H1 (cell line): ENCODE data around the gene CORO2B. TPM values are rescaled to one million over a fixed set of nuclear protein-coding genes. Genes with fewer than 3 reads are reported as not detected.

Source experiments
- CTCF ChIA-PET: fragments of 300-600 bp; sonication (Branson Sonifier 250); formaldehyde crosslinking; loops from one replicate; lab custom pipeline; 2021; ENCODE audit not compliant: partially characterized antibody; lab: Charles Lee
- POLR2A ChIA-PET: fragments of 300-600 bp; sonication (Branson Sonifier 250); formaldehyde crosslinking; loops from one replicate; lab custom pipeline; 2021; ENCODE audit warnings: inconsistent platforms; ENCODE audit not compliant: partially characterized antibody; lab: Charles Lee
- DNase-seq, 2 experiments: peaks; one replicate each; pipeline versions ENCODE4 v3.0.0 to v3.0.0-alpha.2; 2010 to 2022; ENCODE audit warnings: low spot score in 2 of 2, low read depth in 1 of 2, mixed read lengths in 1 of 2
- FAIRE-seq: peaks from 2 replicates; lab custom pipeline; 2011; peaks lifted over from hg19 to GRCh38; lab: Jason Lieb, UNC
- H2AFZ ChIP-seq: 2 replicates; pipeline ENCODE4 v1.8.1; 2012; ENCODE audit warnings: low read length, inconsistent platforms
- H2AK5ac ChIP-seq: 2 replicates; pipeline ENCODE4 v1.6.1; 2013; ENCODE audit warnings: low read depth, low read length
- H2BK120ac ChIP-seq: replicated peaks from 2 replicates; pipeline ENCODE3; 2013; ENCODE audit warnings: low read depth, low read length, inconsistent platforms
- H2BK12ac ChIP-seq: 2 replicates; pipeline ENCODE4 v1.6.1; 2013; ENCODE audit warnings: low read depth, low read length
- H2BK15ac ChIP-seq: 2 replicates; pipeline ENCODE4 v1.6.1; 2013; ENCODE audit warnings: low read length
- H2BK20ac ChIP-seq: 2 replicates; pipeline ENCODE4 v1.6.1; 2013; ENCODE audit warnings: low read length
- H2BK5ac ChIP-seq: 2 replicates; pipeline ENCODE4 v1.6.1; 2013; ENCODE audit warnings: low read depth, low read length
- H3K14ac ChIP-seq: 2 replicates; pipeline ENCODE4 v1.6.1; 2013; ENCODE audit warnings: inconsistent platforms; ENCODE audit not compliant: insufficient read length
- H3K18ac ChIP-seq: 2 replicates; pipeline ENCODE4 v1.6.1; 2013; ENCODE audit warnings: low read length; ENCODE audit errors: extremely low read depth
- H3K23ac ChIP-seq: 2 replicates; pipeline ENCODE4 v1.6.1; 2013; ENCODE audit warnings: inconsistent platforms; ENCODE audit not compliant: insufficient read length
- H3K23me2 ChIP-seq: 2 replicates; pipeline ENCODE4 v1.6.1; 2013; ENCODE audit warnings: low read depth, low read length
- H3K27ac ChIP-seq: 2 replicates; pipeline ENCODE4 v1.6.1; 2011; ENCODE audit warnings: low read depth, low read length, inconsistent platforms
- H3K27me3 ChIP-seq, 4 experiments: replicated peaks in 1 of 4; 1 replicate in 1 of 4; 2 replicates in 3 of 4; pipeline versions ENCODE4 v1.6.1 to v1.8.1; 2011 to 2013; ENCODE audit warnings: low read length in 3 of 4, mild to moderate bottlenecking in 3 of 4, inconsistent platforms in 2 of 4, mixed read lengths in 2 of 4, moderate library complexity in 1 of 4; ENCODE audit not compliant: control insufficient read depth in 3 of 4, insufficient read depth in 3 of 4; ENCODE audit errors: extremely low read depth in 1 of 4
- H3K36me3 ChIP-seq, 4 experiments: 2 replicates each; pipeline versions ENCODE4 v1.6.1 to v1.8.1; 2011 to 2013; ENCODE audit warnings: mild to moderate bottlenecking in 4 of 4, low read length in 3 of 4, moderate library complexity in 2 of 4, control low read depth in 1 of 4, inconsistent platforms in 1 of 4; ENCODE audit not compliant: insufficient read depth in 4 of 4, control insufficient read depth in 2 of 4
- H3K4ac ChIP-seq: replicated peaks from 2 replicates; pipeline ENCODE3; 2013; ENCODE audit warnings: low read length, low read depth, mixed read lengths, inconsistent platforms; ENCODE audit not compliant: insufficient read length
- H3K4me1 ChIP-seq, 4 experiments: replicated peaks in 1 of 4; 1 replicate in 1 of 4; 2 replicates in 3 of 4; pipeline versions ENCODE4 v1.6.1 to v1.8.1; 2011 to 2013; ENCODE audit warnings: low read length in 3 of 4, inconsistent platforms in 2 of 4, mixed read lengths in 1 of 4; ENCODE audit not compliant: insufficient read depth in 4 of 4, control insufficient read depth in 3 of 4
- H3K4me2 ChIP-seq, 2 experiments: 2 replicates each; pipeline versions ENCODE4 v1.6.1 to v1.8.1; 2011 to 2013; ENCODE audit warnings: low read depth in 2 of 2, low read length in 2 of 2, control low read depth in 1 of 2, inconsistent platforms in 1 of 2, mild to moderate bottlenecking in 1 of 2; ENCODE audit not compliant: insufficient read depth in 1 of 2
- H3K4me3 ChIP-seq, 4 experiments: fragments of 200-600, 300-600 bp in 1 of 4; sonication (generic), shearing (Covaris generic), sonication (Bioruptor Twin) in 1 of 4; 2 replicates each; pipeline versions ENCODE4 v1.5.1 to v1.8.1; 2011 to 2016; ENCODE audit warnings: low read length in 4 of 4, low read depth in 3 of 4, control low read depth in 2 of 4, inconsistent platforms in 2 of 4, mild to moderate bottlenecking in 2 of 4, mixed read lengths in 1 of 4, moderate library complexity in 1 of 4; ENCODE audit not compliant: insufficient read depth in 2 of 4; ENCODE audit errors: extremely low read depth in 1 of 4
- H3K56ac ChIP-seq: replicated peaks from 2 replicates; pipeline ENCODE3; 2013; ENCODE audit warnings: low read depth, mild to moderate bottlenecking, mixed read lengths, low read length, inconsistent platforms; ENCODE audit not compliant: insufficient read length
- H3K79me1 ChIP-seq: 2 replicates; pipeline ENCODE4 v1.6.1; 2013; ENCODE audit warnings: low read depth, low read length, control low read depth
- H3K79me2 ChIP-seq, 2 experiments: 2 replicates each; pipeline versions ENCODE4 v1.6.1 to v1.8.1; 2012 to 2013; ENCODE audit warnings: low read length in 2 of 2, mild to moderate bottlenecking in 2 of 2, inconsistent platforms in 1 of 2; ENCODE audit not compliant: insufficient read depth in 2 of 2, control insufficient read depth in 1 of 2
- H3K9ac ChIP-seq, 4 experiments: replicated peaks in 1 of 4; 1 replicate in 1 of 4; 2 replicates in 3 of 4; pipeline versions ENCODE4 v1.6.1 to v1.8.1; 2011 to 2013; ENCODE audit warnings: low read depth in 3 of 4, low read length in 3 of 4, control low read depth in 2 of 4, mild to moderate bottlenecking in 2 of 4, moderate library complexity in 2 of 4, inconsistent platforms in 1 of 4; ENCODE audit errors: extremely low read depth in 1 of 4
- H3K9me3 ChIP-seq, 2 experiments: 2 replicates each; pipeline versions ENCODE4 v1.6.1 to v1.8.1; 2012 to 2013; ENCODE audit warnings: mild to moderate bottlenecking in 2 of 2, moderate library complexity in 2 of 2, control low read depth in 1 of 2, inconsistent platforms in 1 of 2, low read depth in 1 of 2, low read length in 1 of 2, mixed read lengths in 1 of 2; ENCODE audit not compliant: insufficient read depth in 2 of 2
- H4K20me1 ChIP-seq, 2 experiments: replicated peaks in 1 of 2; 2 replicates each; pipeline versions ENCODE3 to v1.8.1; 2011 to 2013; ENCODE audit warnings: inconsistent platforms in 2 of 2, low read length in 2 of 2, mild to moderate bottlenecking in 1 of 2; ENCODE audit not compliant: insufficient read depth in 2 of 2, control insufficient read depth in 1 of 2
- H4K5ac ChIP-seq: 2 replicates; pipeline ENCODE4 v1.6.1; 2013; ENCODE audit warnings: low read length, low read depth, mixed read lengths, inconsistent platforms; ENCODE audit not compliant: insufficient read length
- H4K8ac ChIP-seq: 2 replicates; pipeline ENCODE4 v1.8.0; 2013; ENCODE audit warnings: mild to moderate bottlenecking, moderate library complexity, low read length, inconsistent platforms; ENCODE audit not compliant: insufficient read depth; ENCODE audit errors: extremely low read depth
- H4K91ac ChIP-seq: replicated peaks from 2 replicates; pipeline ENCODE3; 2013; ENCODE audit warnings: low read length, mixed read lengths, inconsistent platforms; ENCODE audit not compliant: insufficient read length
- BRCA1 ChIP-seq: IDR thresholded peaks from 2 replicates; pipeline ENCODE4 v1.6.1; 2012; ENCODE audit warnings: low read depth, low read length, improper control_type of control experiment
- CHD2 ChIP-seq: IDR thresholded peaks from 2 replicates; pipeline ENCODE4 v1.6.1; 2012; ENCODE audit warnings: low read length, improper control_type of control experiment
- E2F6 ChIP-seq: IDR thresholded peaks from 2 replicates; pipeline ENCODE4 v1.6.1; 2012; ENCODE audit warnings: inconsistent platforms
- RAD21 ChIP-seq, 2 experiments: IDR thresholded peaks in 1 of 2; conservative IDR thresholded peaks in 1 of 2; 2 replicates each; pipeline ENCODE4 v1.6.1; 2011; ENCODE audit warnings: low read depth in 2 of 2, low read length in 2 of 2, improper control_type of control experiment in 1 of 2, inconsistent platforms in 1 of 2, mild to moderate bottlenecking in 1 of 2, moderate library complexity in 1 of 2
- RBBP5 ChIP-seq: IDR thresholded peaks from 2 replicates; pipeline ENCODE4 v1.7.1; 2012; ENCODE audit warnings: low read depth, mild to moderate bottlenecking, inconsistent platforms, low read length, moderate library complexity, borderline replicate concordance
- SIN3A ChIP-seq, 2 experiments: IDR thresholded peaks in 1 of 2; conservative IDR thresholded peaks in 1 of 2; 2 replicates each; pipeline ENCODE4 v1.6.1; 2011 to 2012; ENCODE audit warnings: low read length in 2 of 2, improper control_type of control experiment in 1 of 2, low read depth in 1 of 2, mild to moderate bottlenecking in 1 of 2
- SIRT6 ChIP-seq: IDR thresholded peaks from one replicate; pipeline ENCODE4 v1.7.1; 2012; ENCODE audit warnings: low read length, inconsistent platforms
- SIX5 ChIP-seq: IDR thresholded peaks from 2 replicates; pipeline ENCODE4 v1.6.1; 2011; ENCODE audit warnings: mild to moderate bottlenecking, low read depth, low read length
- SP2 ChIP-seq: IDR thresholded peaks from 2 replicates; pipeline ENCODE4 v1.6.1; 2012; ENCODE audit warnings: mild to moderate bottlenecking, low read length, inconsistent platforms
- SP4 ChIP-seq: IDR thresholded peaks from 2 replicates; pipeline ENCODE4 v1.6.1; 2012; ENCODE audit warnings: low read length, inconsistent platforms
- SRF ChIP-seq: IDR thresholded peaks from 2 replicates; pipeline ENCODE4 v1.6.1; 2011; ENCODE audit warnings: mild to moderate bottlenecking, low read depth, low read length, moderate library complexity
- SUZ12 ChIP-seq: fragments of 200-600 bp; sonication (generic); IDR thresholded peaks from 2 replicates; pipeline ENCODE4 v1.6.1; 2012; ENCODE audit warnings: mild to moderate bottlenecking, inconsistent platforms, low read length, moderate library complexity, mixed read lengths
- ZNF274 ChIP-seq: IDR thresholded peaks from 2 replicates; pipeline ENCODE4 v1.7.0; 2012; ENCODE audit warnings: low read length, borderline replicate concordance; ENCODE audit errors: extremely low read depth
- WGBS, 2 experiments: shearing (Covaris generic) in 1 of 2; methylation state at CpG; one replicate each; pipeline versions ENCODE4 v1.1.6 to v1.1.7; 2013 to 2015; ENCODE audit warnings: low lambda C conversion rate in 2 of 2, mixed read lengths in 2 of 2, inconsistent platforms in 1 of 2, low coverage in 1 of 2, missing lambda C conversion rate in 1 of 2; ENCODE audit not compliant: insufficient replicate concordance in 2 of 2, insufficient coverage in 1 of 2, insufficient read length in 1 of 2; ENCODE audit errors: extremely low coverage in 1 of 2, missing lambda C conversion rate in 1 of 2; 5-methylcytosine and 5-hydroxymethylcytosine counted together
- polyA plus RNA-seq, 7 experiments: library from polyadenylated mRNA; depleted of rRNA in 3 of 7; stranded (reverse) in 5 of 7; unstranded in 2 of 7; fragments of >200 nt in 5 of 7; fragments of 200-250 nt in 2 of 7; gene quantifications; 1 replicate in 5 of 7; 2 replicates in 1 of 7; 4 replicates in 1 of 7; pipeline versions ENCODE4 v1.2.1 to v1.2.3, GENCODE V29; 2011 to 2013; ENCODE audit warnings: missing spikeins in 2 of 7, mixed read lengths in 2 of 7
- total RNA-seq: library from RNA; stranded (reverse); fragmentation: NEBNext Ultra II Directional; extraction: Animal tissue kit (Norgen Biotek cat#: 25700); gene quantifications from 2 replicates; pipeline ENCODE4 v1.2.1, GENCODE V29; 2021

Gene CORO2B
- total and polyA plus RNA-seq, 2 of the 8 experiments (the other 6 are each of a cell fraction or from before 2014, with no cell fraction given) = 3.4 to 6.7 TPM

- no peak overlapping the region for H3K18ac ChIP-seq
- H2BK5ac ChIP-seq = no peak overlapping the region
- no peak overlapping the region for H2AK5ac ChIP-seq
- no peak overlapping the region for H2BK120ac ChIP-seq
- H3K14ac ChIP-seq = no peak overlapping the region
- no peaks in the 10 kb centered on the region for H4K20me1 ChIP-seq
- H3K4ac ChIP-seq = no peak overlapping the region
- no peaks in the 10 kb centered on the region; a peak in 1 of 7 replicates for H3K27me3 ChIP-seq
- no peaks in the 10 kb centered on the region for H3K79me2 ChIP-seq
- no peaks in the 10 kb centered on the region for H3K79me1 ChIP-seq
- no peak for DNase-seq
- no peak overlapping the region for H3K4me2 ChIP-seq
- no peak overlapping the region for H3K27ac ChIP-seq
- H3K4me1 ChIP-seq = peaks cover 0 to 7% (median 4%) of the 10 kb centered on the region in 4 experiments; a peak in 5 of 7 replicates
- POLR2A ChIA-PET = no interaction called here
- no peaks in the 10 kb centered on the region for H3K36me3 ChIP-seq
- 56% methylated on average over 4 of the region's 8 CpGs; no CpG with 5 or more reads in 1 of the 2 experiments for WGBS, 2 experiments
- H4K5ac ChIP-seq = no peak overlapping the region
- no peak for FAIRE-seq
- H3K56ac ChIP-seq = no peak overlapping the region
- no peak overlapping the region for H3K9ac ChIP-seq
- CTCF ChIA-PET = interaction anchor here (0.6 to 4.2 kb wide), 11 partner anchors 9 to 195 kb away, joined by 3 to 38 read pairs (median 3); no protein-coding TSS in a partner anchor
- no peaks in the 10 kb centered on the region; the same call in 1 of the 2 replicates for H3K23me2 ChIP-seq
- H3K9me3 ChIP-seq = no peaks in the 10 kb centered on the region
- no peak overlapping the region for H4K91ac ChIP-seq
- H2BK20ac ChIP-seq = no peak overlapping the region
- peak overlapping the region; percentile 98; the same call in 1 of the 2 replicates for H2BK15ac ChIP-seq
- no peak overlapping the region for H3K23ac ChIP-seq
- H2AFZ ChIP-seq = no peak overlapping the region
- H4K8ac ChIP-seq = 0 out of 2 replicates have a peak overlapping the region, but pooled peaks have one; percentile 15
- H3K4me3 ChIP-seq = no peak overlapping the region
- H2BK12ac ChIP-seq = no peak overlapping the region
- no peak for TF ChIP-seq SP2
- no peak for TF ChIP-seq RAD21 (IDR thresholded peaks at IDR 0.05 in 1 of 2, conservative IDR thresholded peaks at IDR 0.05 in 1 of 2; ENCODE audit: low read depth in 2 of 2, low read length in 2 of 2)
- TF ChIP-seq SP4 = no peak
- no peak for TF ChIP-seq E2F6
- TF ChIP-seq ZNF274 = no peak
- no peak for TF ChIP-seq BRCA1
- no peak for TF ChIP-seq SIN3A (conservative IDR thresholded peaks at IDR 0.05 in 1 of 2, IDR thresholded peaks at IDR 0.05 in 1 of 2; ENCODE audit: low read depth in 1 of 2, low read length in 2 of 2)
- no peak for TF ChIP-seq SIRT6
- TF ChIP-seq CHD2 = no peak
- no peak for TF ChIP-seq SRF
- no peak for TF ChIP-seq SIX5
- no peak for TF ChIP-seq SUZ12
- TF ChIP-seq RBBP5 = no peak
These were observed 151.1 kb downstream of the CORO2B start for GRCh38 chr15:68729789-68730411.
